Trophoblast cell (in vitro differentiated cells and primary cell): ENCODE results near the gene FCN1.
A peak's percentile ranks its signal among the peaks of the same experiment; 100 is the strongest.

Experiments
- DNase-seq, 2 donors: peaks; one replicate each; pipeline ENCODE4 v3.0.0-alpha.2; 2016
- H2AFZ ChIP-seq: 2 replicates; pipeline ENCODE4 v1.6.1; 2013; ENCODE audit warnings: low read length, moderate library complexity, mild to moderate bottlenecking; ENCODE audit not compliant: insufficient read depth, poor library complexity
- H2AK5ac ChIP-seq: 2 replicates; pipeline ENCODE4 v1.6.1; 2013; ENCODE audit warnings: mild to moderate bottlenecking, low read length
- H2BK120ac ChIP-seq: 2 replicates; pipeline ENCODE4 v1.6.1; 2013; ENCODE audit warnings: low read length, mild to moderate bottlenecking, moderate library complexity; ENCODE audit not compliant: insufficient read depth, poor library complexity
- H2BK12ac ChIP-seq: 2 replicates; pipeline ENCODE4 v1.6.1; 2013; ENCODE audit warnings: mild to moderate bottlenecking, low read length, moderate library complexity
- H2BK5ac ChIP-seq: 2 replicates; pipeline ENCODE4 v1.6.1; 2013; ENCODE audit warnings: low read length, low read depth, moderate library complexity, mild to moderate bottlenecking; ENCODE audit not compliant: poor library complexity
- H3K14ac ChIP-seq: 2 replicates; pipeline ENCODE4 v1.6.1; 2013; ENCODE audit warnings: mild to moderate bottlenecking, low read length
- H3K18ac ChIP-seq: 2 replicates; pipeline ENCODE4 v1.6.1; 2013; ENCODE audit warnings: mild to moderate bottlenecking, low read length
- H3K23ac ChIP-seq: 2 replicates; pipeline ENCODE4 v1.6.1; 2013; ENCODE audit warnings: low read length
- H3K27ac ChIP-seq: 2 replicates; pipeline ENCODE4 v1.5.1; 2013; ENCODE audit warnings: low read depth, mild to moderate bottlenecking, inconsistent platforms, low read length, moderate library complexity
- H3K27me3 ChIP-seq: 2 replicates; pipeline ENCODE4 v1.6.1; 2013; ENCODE audit warnings: inconsistent platforms, mild to moderate bottlenecking, low read length, moderate library complexity; ENCODE audit not compliant: insufficient read depth
- H3K36me3 ChIP-seq, 2 experiments: 1 replicate in 1 of 2; 2 replicates in 1 of 2; pipeline ENCODE4 v1.6.1; 2013; ENCODE audit warnings: low read length in 2 of 2, mild to moderate bottlenecking in 2 of 2, moderate library complexity in 1 of 2; ENCODE audit not compliant: insufficient read depth in 2 of 2, control insufficient read depth in 1 of 2
- H3K4ac ChIP-seq: 2 replicates; pipeline ENCODE4 v1.6.1; 2013; ENCODE audit warnings: low read depth, mild to moderate bottlenecking, low read length, moderate library complexity
- H3K4me1 ChIP-seq, 2 experiments: 1 replicate in 1 of 2; 2 replicates in 1 of 2; pipeline ENCODE4 v1.6.1; 2013; ENCODE audit warnings: low read length in 2 of 2, mild to moderate bottlenecking in 2 of 2, moderate library complexity in 1 of 2; ENCODE audit not compliant: insufficient read depth in 2 of 2, control insufficient read depth in 1 of 2
- H3K4me2 ChIP-seq: 2 replicates; pipeline ENCODE4 v1.6.1; 2013; ENCODE audit warnings: inconsistent platforms, mild to moderate bottlenecking, low read length, moderate library complexity
- H3K4me3 ChIP-seq: 2 replicates; pipeline ENCODE4 v1.5.1; 2013; ENCODE audit warnings: mild to moderate bottlenecking, low read depth, low read length, inconsistent platforms
- H3K79me1 ChIP-seq: one replicate; pipeline ENCODE4 v1.6.1; 2013; ENCODE audit warnings: low read length
- H3K79me2 ChIP-seq: 2 replicates; pipeline ENCODE4 v1.6.1; 2013; ENCODE audit warnings: low read length, mild to moderate bottlenecking; ENCODE audit not compliant: control insufficient read depth, insufficient read depth, poor library complexity
- H3K9ac ChIP-seq: 2 replicates; pipeline ENCODE4 v1.6.1; 2013; ENCODE audit warnings: mild to moderate bottlenecking, low read length
- H3K9me3 ChIP-seq: 2 replicates; pipeline ENCODE4 v1.6.1; 2013; ENCODE audit warnings: low read depth, mild to moderate bottlenecking, control low read depth, inconsistent platforms, low read length; ENCODE audit not compliant: insufficient read depth
- H4K12ac ChIP-seq: 2 replicates; pipeline ENCODE4 v1.6.1; 2013; ENCODE audit warnings: low read depth, mild to moderate bottlenecking, low read length, moderate library complexity
- H4K8ac ChIP-seq: 2 replicates; pipeline ENCODE4 v1.6.1; 2013; ENCODE audit warnings: low read depth, mild to moderate bottlenecking, low read length, moderate library complexity
- H4K91ac ChIP-seq: one replicate; pipeline ENCODE4 v1.6.1; 2013; ENCODE audit warnings: low read depth, mild to moderate bottlenecking, low read length, moderate library complexity
- WGBS: extraction: QIAGEN DNeasy Blood & Tissue Kit; methylation state at CpG from one replicate; pipeline ENCODE4 v1.1.7; 2013; ENCODE audit warnings: missing lambda C conversion rate; ENCODE audit not compliant: insufficient read length, insufficient coverage; ENCODE audit errors: extremely low coverage; 5-methylcytosine and 5-hydroxymethylcytosine counted together

FCN1 gene

GRCh38 chr9:134898319-134898718, 19.4 kb downstream of the FCN1 start:
- no CpG with 5 or more reads among the region's 2 CpGs for WGBS
- no peaks in the 10 kb centered on the region for H3K4me1 ChIP-seq
- H2BK12ac ChIP-seq = no peak overlapping the region
- H3K79me2 ChIP-seq = no peaks in the 10 kb centered on the region
- no peak overlapping the region for H3K4me3 ChIP-seq
- no peak overlapping the region for H3K23ac ChIP-seq
- H3K14ac ChIP-seq = no peak overlapping the region
- H3K9me3 ChIP-seq = peaks cover 14% of the 10 kb centered on the region
- H4K8ac ChIP-seq = no peak overlapping the region
- no peak overlapping the region for H2BK5ac ChIP-seq
- no peak overlapping the region for H2BK120ac ChIP-seq
- no peak overlapping the region for H3K4me2 ChIP-seq
- H2AFZ ChIP-seq = no peak overlapping the region
- H3K79me1 ChIP-seq = no peaks in the 10 kb centered on the region
- H3K27me3 ChIP-seq = no peaks in the 10 kb centered on the region
- no peak overlapping the region for H3K4ac ChIP-seq
- no peak overlapping the region for H2AK5ac ChIP-seq
- H4K12ac ChIP-seq = no peak overlapping the region
- no peaks in the 10 kb centered on the region for H3K36me3 ChIP-seq
- no peak overlapping the region for H3K18ac ChIP-seq
- H3K27ac ChIP-seq = no peak overlapping the region
- H3K9ac ChIP-seq = no peak overlapping the region
- no peak for DNase-seq
- H4K91ac ChIP-seq = no peak overlapping the region

DNA sequence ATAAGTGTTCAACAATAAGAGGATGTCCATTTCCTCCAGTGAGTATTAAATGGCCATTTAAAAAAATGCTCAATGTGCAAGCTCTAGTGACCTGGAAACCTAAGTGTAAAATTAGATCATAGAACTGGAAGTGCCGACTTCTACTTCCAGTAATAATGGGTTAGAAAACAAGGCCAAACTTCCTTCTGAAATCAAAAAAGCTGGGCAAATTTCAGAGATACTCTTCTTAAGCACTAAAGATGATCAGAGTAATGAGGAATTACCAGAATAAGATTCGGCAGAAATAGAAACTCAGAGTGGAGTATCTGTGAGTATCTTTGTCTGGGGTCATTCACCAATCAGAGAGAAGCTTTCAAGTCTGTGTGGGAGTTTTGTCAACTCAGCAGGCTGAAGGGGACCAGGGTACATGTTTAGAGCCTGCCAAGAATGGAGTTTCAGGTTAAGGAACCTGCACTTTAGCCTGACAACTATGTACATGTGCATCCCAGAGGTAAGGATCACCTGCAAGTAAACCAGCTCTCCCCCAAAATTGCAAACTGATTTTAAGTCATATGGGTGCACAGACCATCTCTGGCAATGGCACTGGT, 20.0 kb downstream of the FCN1 start:
- H2AFZ ChIP-seq = no peak overlapping the region
- no peak for DNase-seq
- no peak overlapping the region for H3K4me2 ChIP-seq
- no peak overlapping the region for H2BK5ac ChIP-seq
- no peak overlapping the region for H2AK5ac ChIP-seq
- no peaks in the 10 kb centered on the region for H3K79me1 ChIP-seq
- no peak overlapping the region for H4K12ac ChIP-seq
- no peak overlapping the region for H2BK120ac ChIP-seq
- H3K23ac ChIP-seq = peak overlapping the region; percentile 88
- H3K4me3 ChIP-seq = no peak overlapping the region
- no peak overlapping the region for H3K27ac ChIP-seq
- no peak overlapping the region for H3K4ac ChIP-seq
- H3K9me3 ChIP-seq = peaks cover 14% of the 10 kb centered on the region
- no peak overlapping the region for H3K14ac ChIP-seq
- no CpG with 5 or more reads among the region's 2 CpGs for WGBS
- H3K18ac ChIP-seq = no peak overlapping the region
- no peaks in the 10 kb centered on the region for H3K4me1 ChIP-seq
- H4K91ac ChIP-seq = no peak overlapping the region
- no peaks in the 10 kb centered on the region for H3K36me3 ChIP-seq
- no peaks in the 10 kb centered on the region for H3K27me3 ChIP-seq
- H2BK12ac ChIP-seq = no peak overlapping the region
- H4K8ac ChIP-seq = no peak overlapping the region
- no peaks in the 10 kb centered on the region for H3K79me2 ChIP-seq
- H3K9ac ChIP-seq = no peak overlapping the region

- Histone ChIP-seq H3K18ac (no peak overlapping the region), H3K4me3 (no peak overlapping the region), H2BK12ac (no peak overlapping the region), H3K9ac (no peak overlapping the region), H2BK5ac (no peak overlapping the region), H3K27me3 (no peaks in the 10 kb centered on the region), H3K4me2 (no peak overlapping the region), H3K9me3 (peaks cover 14% of the 10 kb centered on the region), H3K4ac (no peak overlapping the region), H2BK120ac (no peak overlapping the region), H4K8ac (no peak overlapping the region), H3K79me1 (no peaks in the 10 kb centered on the region), H2AFZ (no peak overlapping the region), H3K14ac (no peak overlapping the region), H3K4me1 (no peaks in the 10 kb centered on the region), H3K36me3 (no peaks in the 10 kb centered on the region), H3K79me2 (no peaks in the 10 kb centered on the region), H3K23ac (no peak overlapping the region), H4K12ac (no peak overlapping the region), H4K91ac (no peak overlapping the region), H2AK5ac (no peak overlapping the region), H3K27ac (no peak overlapping the region)
- DNase-seq = no peak
- no CpG with 5 or more reads among the region's 14 CpGs for WGBS
These were observed 20.7 kb downstream of the FCN1 start for GRCh38 chr9:134896834-134897583.

- Histone ChIP-seq H3K9me3 (peaks cover 14% of the 10 kb centered on the region), H3K79me1 (no peaks in the 10 kb centered on the region), H3K23ac (no peak overlapping the region), H3K27me3 (no peaks in the 10 kb centered on the region), H3K4me2 (no peak overlapping the region), H4K12ac (no peak overlapping the region), H3K4me1 (no peaks in the 10 kb centered on the region), H3K14ac (no peak overlapping the region), H3K18ac (no peak overlapping the region), H2BK5ac (no peak overlapping the region), H2AFZ (no peak overlapping the region), H3K27ac (no peak overlapping the region), H4K91ac (no peak overlapping the region), H2BK12ac (no peak overlapping the region), H4K8ac (no peak overlapping the region), H2AK5ac (no peak overlapping the region), H2BK120ac (no peak overlapping the region), H3K4ac (no peak overlapping the region), H3K36me3 (no peaks in the 10 kb centered on the region), H3K79me2 (no peaks in the 10 kb centered on the region), H3K9ac (no peak overlapping the region), H3K4me3 (no peak overlapping the region)
- no CpG with 5 or more reads among the region's 14 CpGs for WGBS
- DNase-seq = no peak
These were observed 21.5 kb downstream of the FCN1 start for GRCh38 chr9:134895908-134896833.
